CD14-positive monocyte (primary cell): Measurements from ENCODE around the gene DLGAP1. TPM values are rescaled to one million over a fixed set of nuclear protein-coding genes. Genes with fewer than 3 reads are reported as not detected.

ENCODE experiments used
- DNase-seq, 3 donors: peaks; one replicate each; pipeline ENCODE4 v3.0.0-alpha.2; 2011 to 2022
- H2AFZ ChIP-seq: 2 replicates; pipeline ENCODE4 v1.6.0; 2012; ENCODE audit warnings: mild to moderate bottlenecking, low read depth, low read length, inconsistent platforms; ENCODE audit not compliant: insufficient read depth, poor library complexity, severe bottlenecking
- H3K27ac ChIP-seq, 2 donors: 1 replicate in 1 of 2; 2 replicates in 1 of 2; pipeline ENCODE4 v1.5.1; 2012 to 2013; ENCODE audit warnings: low read length in 2 of 2, control low read depth in 1 of 2, inconsistent platforms in 1 of 2, low read depth in 1 of 2, mild to moderate bottlenecking in 1 of 2
- H3K27me3 ChIP-seq, 2 donors: one replicate each; pipeline versions ENCODE4 v1.6.0 to v1.6.1; 2011 to 2013; ENCODE audit warnings: low read length in 2 of 2; ENCODE audit not compliant: control insufficient read depth in 2 of 2, insufficient read depth in 2 of 2
- H3K36me3 ChIP-seq, 2 donors: replicated peaks in 1 of 2; 1 replicate in 1 of 2; 2 replicates in 1 of 2; pipeline versions ENCODE4 v1.5.1 to v1.6.1; 2012 to 2013; ENCODE audit warnings: low read length in 2 of 2, control low read depth in 1 of 2, inconsistent platforms in 1 of 2, mild to moderate bottlenecking in 1 of 2; ENCODE audit not compliant: insufficient read depth in 2 of 2, control insufficient read depth in 1 of 2
- H3K4me1 ChIP-seq, 2 donors: 1 replicate in 1 of 2; 2 replicates in 1 of 2; pipeline versions ENCODE4 v1.5.1 to v1.6.1; 2012 to 2013; ENCODE audit warnings: low read length in 2 of 2, control low read depth in 1 of 2, inconsistent platforms in 1 of 2, mild to moderate bottlenecking in 1 of 2, moderate library complexity in 1 of 2; ENCODE audit not compliant: insufficient read depth in 2 of 2, control insufficient read depth in 1 of 2
- H3K4me2 ChIP-seq: replicated peaks from 2 replicates; pipeline ENCODE3; 2012; ENCODE audit warnings: low read length, moderate library complexity, mild to moderate bottlenecking; ENCODE audit not compliant: poor library complexity, severe bottlenecking; ENCODE audit errors: extremely low read depth
- H3K4me3 ChIP-seq, 3 experiments: fragments of 200-600 bp in 1 of 3; sonication (generic) in 1 of 3; replicated peaks in 1 of 3; 1 replicate in 2 of 3; 2 replicates in 1 of 3; pipeline ENCODE4 v1.5.1; 2011 to 2013; ENCODE audit warnings: low read length in 3 of 3, mild to moderate bottlenecking in 3 of 3, control low read depth in 2 of 3, low read depth in 2 of 3, inconsistent platforms in 1 of 3, moderate library complexity in 1 of 3
- H3K79me2 ChIP-seq: 2 replicates; pipeline ENCODE4 v1.6.0; 2012; ENCODE audit warnings: mild to moderate bottlenecking, control low read depth, inconsistent platforms, low read length, moderate library complexity; ENCODE audit not compliant: insufficient read depth
- H3K9ac ChIP-seq: 2 replicates; pipeline ENCODE4 v1.6.0; 2017; ENCODE audit warnings: low read length, mild to moderate bottlenecking; ENCODE audit not compliant: insufficient read depth, poor library complexity, severe bottlenecking
- H3K9me3 ChIP-seq, 2 donors: replicated peaks in 1 of 2; 1 replicate in 1 of 2; 2 replicates in 1 of 2; pipeline versions ENCODE4 v1.5.1 to v1.6.1; 2012 to 2013; ENCODE audit warnings: low read length in 2 of 2, control low read depth in 1 of 2; ENCODE audit not compliant: control insufficient read depth in 1 of 2, insufficient read depth in 1 of 2
- H4K20me1 ChIP-seq: 2 replicates; pipeline ENCODE4 v1.6.0; 2012; ENCODE audit warnings: mild to moderate bottlenecking, low read length, control low read depth, moderate library complexity; ENCODE audit not compliant: insufficient read depth
- H3K27ac Mint-ChIP-seq, 7 donors: one replicate each; pipeline ENCODE4 v1.8.0; 2020; ENCODE audit warnings: mild to moderate bottlenecking in 7 of 7, mixed read lengths in 7 of 7, moderate library complexity in 6 of 7, inconsistent platforms in 2 of 7
- H3K27me3 Mint-ChIP-seq, 3 donors: one replicate each; pipeline ENCODE4 v1.8.0; 2021 to 2022; ENCODE audit warnings: low read depth in 3 of 3, mild to moderate bottlenecking in 3 of 3, mixed read lengths in 3 of 3, moderate library complexity in 3 of 3, inconsistent platforms in 1 of 3
- H3K36me3 Mint-ChIP-seq, 2 donors: one replicate each; pipeline ENCODE4 v1.8.0; 2020; ENCODE audit warnings: mixed read lengths in 2 of 2, inconsistent platforms in 1 of 2, mild to moderate bottlenecking in 1 of 2
- H3K4me1 Mint-ChIP-seq: one replicate; pipeline ENCODE4 v1.8.0; 2020; ENCODE audit warnings: mild to moderate bottlenecking, mixed read lengths
- H3K4me3 Mint-ChIP-seq, 2 donors: one replicate each; pipeline ENCODE4 v1.8.0; 2020; ENCODE audit warnings: mild to moderate bottlenecking in 2 of 2, mixed read lengths in 2 of 2, moderate library complexity in 1 of 2
- H3K9me3 Mint-ChIP-seq, 7 donors: one replicate each; pipeline ENCODE4 v1.8.0; 2020 to 2022; ENCODE audit warnings: mixed read lengths in 7 of 7, mild to moderate bottlenecking in 6 of 7, moderate library complexity in 6 of 7, inconsistent platforms in 2 of 7
- WGBS: methylation state at CpG from one replicate; pipeline ENCODE4 v1.1.5; 2013; ENCODE audit warnings: missing lambda C conversion rate; ENCODE audit not compliant: insufficient coverage; 5-methylcytosine and 5-hydroxymethylcytosine counted together
- intact Hi-C, 2 donors: fragments of 100-400 bp; cut with micrococcal nuclease; formaldehyde crosslinking; loops; one replicate each; pipeline versions ENCODE4 v1.15.0 to v1.15.1; 2023
- polyA plus RNA-seq, 3 donors: library from polyadenylated mRNA; depleted of rRNA in 1 of 3; unstranded in 2 of 3; stranded (reverse) in 1 of 3; fragments of 300-500 nt in 2 of 3; fragments of >200 nt in 1 of 3; fragmentation: Illumina TruSeq in 2 of 3; gene quantifications; 1 replicate in 2 of 3; 2 replicates in 1 of 3; pipeline ENCODE4 v1.2.3, GENCODE V29; 2012 to 2021
- TF ChIP-seq, protein P1 (sequence below): fragments of 200-600 bp; IDR thresholded peaks from one replicate; pipeline ENCODE4 v1.8.0; 2022; ENCODE audit warnings: antibody characterized with exemption, mild to moderate bottlenecking

DLGAP1 gene
- polyA plus RNA-seq, 3 donors, result 0.09 to 0.42 TPM; not detected in 1

DNA sequence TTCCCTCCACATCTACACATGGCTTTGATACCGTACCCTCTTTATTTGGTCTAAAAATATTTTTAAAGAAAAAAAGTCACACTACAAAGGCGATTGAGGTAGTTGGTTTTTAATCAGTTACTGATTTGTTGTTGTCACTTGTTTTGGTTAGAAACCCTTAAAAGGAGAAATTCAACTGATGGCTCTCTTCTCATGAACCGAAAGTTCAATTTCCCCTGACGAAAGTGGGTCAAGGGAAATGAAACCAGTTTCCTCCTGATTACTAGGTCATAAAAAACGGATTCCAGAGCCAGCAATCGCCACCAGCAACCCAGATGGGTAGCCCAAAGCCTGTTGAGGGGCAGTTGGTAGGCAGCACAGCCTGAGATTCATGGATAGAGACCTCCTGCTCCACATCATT is 63.2 kb downstream of the DLGAP1 start:
- 88% methylated on average over 2 of the region's 6 CpGs for WGBS
- intact Hi-C loops, result no loop called here
- no peak overlapping the region for H2AFZ ChIP-seq

DNA sequence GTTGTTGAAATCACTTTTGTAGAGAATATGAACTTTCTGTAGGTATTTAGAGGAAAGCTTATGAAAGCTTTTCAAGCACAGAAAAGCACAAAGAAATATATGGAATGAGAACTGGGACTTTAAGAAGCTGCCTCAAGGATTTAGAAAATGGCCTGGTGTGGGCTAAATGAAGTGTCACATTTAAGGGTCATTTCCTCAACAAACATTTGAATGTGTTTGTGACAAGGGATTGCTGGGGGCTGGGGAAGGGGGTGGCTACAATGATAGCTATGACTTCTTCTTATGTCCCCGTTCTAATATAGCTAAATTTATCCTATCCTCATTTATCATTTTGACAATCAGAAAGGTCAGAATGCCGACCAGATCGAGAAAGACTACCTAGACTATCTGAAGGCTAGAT is 69.2 kb downstream of the DLGAP1 start:
- Histone ChIP-seq H3K9me3 (peaks cover 0 to 3% of the 10 kb centered on the region in 2 donors), H3K79me2 (no peaks in the 10 kb centered on the region), H3K27me3 (no peaks in the 10 kb centered on the region), H3K36me3 (no peaks in the 10 kb centered on the region), H3K4me1 (no peaks in the 10 kb centered on the region), H4K20me1 (no peaks in the 10 kb centered on the region), H3K27ac (no peak overlapping the region), H3K9ac (no peak overlapping the region), H3K4me3 (no peak overlapping the region), H3K4me2 (no peak overlapping the region), H2AFZ (no peak overlapping the region)
- Mint-ChIP-seq H3K4me3 (no peak overlapping the region), H3K4me1 (no peaks in the 10 kb centered on the region), H3K36me3 (no peaks in the 10 kb centered on the region), H3K27me3 (no peaks in the 10 kb centered on the region), H3K27ac (no peak overlapping the region), H3K9me3 (peaks cover 0 to 7% (median 2%) of the 10 kb centered on the region in 7 donors)
- DNase-seq, result no peak
- intact Hi-C loops, result no loop called here
- TF ChIP-seq, protein P1, sequence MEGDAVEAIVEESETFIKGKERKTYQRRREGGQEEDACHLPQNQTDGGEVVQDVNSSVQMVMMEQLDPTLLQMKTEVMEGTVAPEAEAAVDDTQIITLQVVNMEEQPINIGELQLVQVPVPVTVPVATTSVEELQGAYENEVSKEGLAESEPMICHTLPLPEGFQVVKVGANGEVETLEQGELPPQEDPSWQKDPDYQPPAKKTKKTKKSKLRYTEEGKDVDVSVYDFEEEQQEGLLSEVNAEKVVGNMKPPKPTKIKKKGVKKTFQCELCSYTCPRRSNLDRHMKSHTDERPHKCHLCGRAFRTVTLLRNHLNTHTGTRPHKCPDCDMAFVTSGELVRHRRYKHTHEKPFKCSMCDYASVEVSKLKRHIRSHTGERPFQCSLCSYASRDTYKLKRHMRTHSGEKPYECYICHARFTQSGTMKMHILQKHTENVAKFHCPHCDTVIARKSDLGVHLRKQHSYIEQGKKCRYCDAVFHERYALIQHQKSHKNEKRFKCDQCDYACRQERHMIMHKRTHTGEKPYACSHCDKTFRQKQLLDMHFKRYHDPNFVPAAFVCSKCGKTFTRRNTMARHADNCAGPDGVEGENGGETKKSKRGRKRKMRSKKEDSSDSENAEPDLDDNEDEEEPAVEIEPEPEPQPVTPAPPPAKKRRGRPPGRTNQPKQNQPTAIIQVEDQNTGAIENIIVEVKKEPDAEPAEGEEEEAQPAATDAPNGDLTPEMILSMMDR, result no peak
- 93% methylated on average over 2 of the region's 3 CpGs for WGBS

More for the DNA sequence above, 63.2 kb downstream of the DLGAP1 start:
- Mint-ChIP-seq H3K9me3 (peaks cover 0 to 9% (median 2%) of the 10 kb centered on the region in 7 donors), H3K4me3 (no peak overlapping the region), H3K27ac (no peak overlapping the region), H3K4me1 (no peaks in the 10 kb centered on the region), H3K36me3 (no peaks in the 10 kb centered on the region), H3K27me3 (no peaks in the 10 kb centered on the region)
- no peaks in the 10 kb centered on the region for H3K27me3 ChIP-seq
- no peak for DNase-seq
- no peak overlapping the region for H3K27ac ChIP-seq
- H4K20me1 ChIP-seq, result no peaks in the 10 kb centered on the region
- H3K79me2 ChIP-seq, result no peaks in the 10 kb centered on the region
- TF ChIP-seq, protein P1, result no peak
- H3K4me1 ChIP-seq, result no peaks in the 10 kb centered on the region
- peaks cover 4 to 7% of the 10 kb centered on the region in 2 donors for H3K9me3 ChIP-seq
- H3K9ac ChIP-seq, result no peak overlapping the region
- H3K36me3 ChIP-seq, result no peaks in the 10 kb centered on the region
- H3K4me2 ChIP-seq, result no peak overlapping the region
- H3K4me3 ChIP-seq, result no peak overlapping the region
